Hypothalamus (tissue), 51 donors: ENCODE measurements around the gene GNG7.
"Not testable (repeated sequence)": the region's sequence is repeated elsewhere in the genome, so short reads cannot be mapped to it uniquely, and the experiment has no call there.

Source experiments
- DNase-seq, 51 donors: peaks; one replicate each; lab custom pipeline; 2025; lab: John Stamatoyannopoulos, UW

Gene GNG7

DNA sequence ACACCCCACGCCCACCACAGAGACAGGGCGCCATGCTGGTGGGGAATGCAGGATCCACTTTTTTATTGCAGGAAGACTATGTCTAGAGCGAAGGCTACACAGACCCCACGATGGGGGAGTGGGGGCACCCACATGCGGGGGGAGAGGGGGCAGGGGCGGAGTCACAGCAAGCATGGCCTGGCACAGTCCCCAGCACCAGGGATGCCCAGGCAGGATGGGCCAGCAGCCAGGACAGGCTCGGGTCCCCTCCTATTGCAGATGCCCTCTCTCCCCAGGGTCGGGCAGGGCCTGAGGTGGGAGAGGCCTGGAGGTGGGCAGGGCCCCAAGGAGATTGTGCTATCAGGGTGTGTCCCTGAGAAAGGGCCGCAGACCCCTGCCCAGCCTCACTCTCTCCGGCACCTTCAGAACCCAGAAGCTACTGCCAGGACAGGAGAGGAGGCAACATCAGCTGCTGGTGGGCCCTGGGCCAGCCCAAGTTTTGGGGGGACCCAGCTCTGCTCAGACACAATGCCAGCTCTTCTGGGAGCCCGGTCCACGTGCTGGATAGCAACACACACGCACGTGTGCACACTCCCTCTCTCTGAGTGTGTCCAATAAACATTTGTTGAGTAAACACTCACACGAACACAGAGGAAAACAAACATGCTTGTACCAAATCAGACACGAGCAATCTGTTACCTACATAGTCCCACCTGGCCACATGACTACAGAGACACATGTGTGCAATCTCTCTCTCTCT, 12.2 kb upstream of the GNG7 start:
- no peak for DNase-seq

DNA sequence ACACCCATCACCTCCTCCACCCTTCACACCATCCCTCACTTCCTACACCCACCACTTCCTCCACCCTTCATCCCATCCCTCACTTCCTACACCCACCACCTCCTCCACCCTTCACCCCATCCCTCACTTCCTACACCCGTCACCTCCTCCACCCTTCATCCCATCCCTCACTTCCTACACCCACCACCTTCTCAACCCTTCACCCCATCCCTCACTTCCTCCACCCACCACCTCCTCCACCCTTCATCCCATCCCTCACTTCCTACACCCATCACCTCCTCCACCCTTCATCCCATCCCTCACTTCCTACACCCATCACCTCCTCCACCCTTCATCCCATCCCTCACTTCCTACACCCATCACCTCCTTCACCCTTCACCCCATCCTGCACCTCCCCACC, 11.6 kb upstream of the GNG7 start:
- DNase-seq: not testable (repeated sequence)

DNA sequence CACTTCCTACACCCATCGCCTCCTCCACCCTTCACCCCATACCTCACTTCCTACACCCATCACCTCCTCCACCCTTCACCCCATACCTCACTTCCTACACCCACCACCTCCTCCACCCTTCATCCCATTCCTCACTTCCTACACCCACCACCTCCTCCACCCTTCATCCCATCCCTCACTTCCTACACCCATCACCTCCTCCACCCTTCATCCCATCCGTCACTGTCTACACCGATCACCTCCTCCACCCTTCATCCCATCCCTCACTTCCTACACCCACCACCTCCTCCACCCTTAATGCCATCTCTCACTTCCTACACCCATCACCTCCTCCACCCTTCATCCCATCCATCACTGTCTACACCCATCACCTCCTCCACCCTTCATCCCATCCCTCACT, 10.7 kb upstream of the GNG7 start:
- DNase-seq: not testable (repeated sequence)

DNA sequence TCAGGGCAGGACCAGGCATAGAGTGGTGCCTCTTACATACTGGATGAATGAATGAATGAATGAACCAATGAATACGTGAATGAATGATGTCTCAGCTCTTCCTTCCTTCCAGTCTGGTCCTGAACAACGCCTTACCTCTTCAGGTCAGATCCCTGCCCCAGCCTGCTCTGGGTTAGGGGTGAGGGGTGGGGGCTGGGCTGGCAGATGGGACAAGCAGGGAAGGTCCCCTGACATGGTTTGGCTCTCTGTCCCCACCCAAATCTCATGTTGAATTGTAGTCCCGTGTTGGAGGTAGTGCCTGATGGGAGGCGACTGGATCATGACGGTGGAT, 9.3 kb upstream of the GNG7 start:
- no peak for DNase-seq

DNA sequence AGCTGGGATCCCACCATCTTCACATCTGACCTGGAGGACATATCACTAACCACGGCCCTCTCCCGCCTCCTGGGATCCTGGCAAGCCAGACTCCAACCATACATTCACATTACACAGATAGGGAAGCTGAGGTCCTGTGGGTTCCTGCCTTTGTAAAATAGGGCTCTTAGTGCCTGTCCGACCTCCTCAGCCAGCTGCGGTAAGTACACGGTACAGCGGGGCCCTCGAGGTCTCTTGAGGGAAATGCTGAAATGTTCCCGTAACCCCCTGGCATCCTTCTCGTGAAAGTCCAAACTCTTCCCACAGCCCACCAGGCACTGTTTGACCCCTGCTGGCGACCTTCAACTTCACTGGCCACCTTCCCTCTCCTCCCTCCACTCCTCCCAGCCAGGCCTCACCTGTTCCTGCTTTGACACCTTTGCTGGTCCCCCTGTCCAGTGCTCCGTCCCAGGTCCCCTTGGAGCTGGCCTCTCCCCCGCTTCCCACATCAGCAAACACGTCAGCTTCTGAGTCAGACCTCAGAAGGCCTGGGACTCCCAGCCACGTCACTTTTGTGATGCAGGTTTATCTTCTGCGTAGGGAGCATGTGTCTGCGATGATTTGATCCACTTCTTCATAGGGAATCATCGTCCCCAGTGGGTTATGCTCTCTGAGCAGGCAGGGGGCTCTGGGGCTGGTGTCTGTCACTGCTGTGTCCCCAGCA, 8.8 kb upstream of the GNG7 start:
- no peak for DNase-seq

DNA sequence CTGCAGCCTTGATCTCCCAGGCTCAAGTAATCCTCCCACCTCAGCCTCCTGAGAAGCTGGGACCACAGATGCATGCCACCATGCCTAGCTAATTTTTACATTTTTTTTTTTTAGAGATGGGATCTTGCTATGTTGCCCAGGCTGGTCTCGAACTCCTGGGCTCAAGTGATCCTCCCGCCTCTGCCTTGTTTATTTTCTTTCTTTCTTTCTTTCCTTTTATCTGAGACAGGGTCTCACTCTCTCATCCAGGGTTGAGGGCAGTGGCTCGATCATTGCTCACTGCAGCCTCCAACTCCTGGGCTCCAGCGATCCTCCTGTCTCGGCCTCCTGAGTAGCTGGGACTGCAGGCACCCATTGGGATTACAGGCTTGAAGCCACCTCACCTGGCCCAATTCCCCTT, 3.8 kb upstream of the GNG7 start:
- no peak for DNase-seq

DNA sequence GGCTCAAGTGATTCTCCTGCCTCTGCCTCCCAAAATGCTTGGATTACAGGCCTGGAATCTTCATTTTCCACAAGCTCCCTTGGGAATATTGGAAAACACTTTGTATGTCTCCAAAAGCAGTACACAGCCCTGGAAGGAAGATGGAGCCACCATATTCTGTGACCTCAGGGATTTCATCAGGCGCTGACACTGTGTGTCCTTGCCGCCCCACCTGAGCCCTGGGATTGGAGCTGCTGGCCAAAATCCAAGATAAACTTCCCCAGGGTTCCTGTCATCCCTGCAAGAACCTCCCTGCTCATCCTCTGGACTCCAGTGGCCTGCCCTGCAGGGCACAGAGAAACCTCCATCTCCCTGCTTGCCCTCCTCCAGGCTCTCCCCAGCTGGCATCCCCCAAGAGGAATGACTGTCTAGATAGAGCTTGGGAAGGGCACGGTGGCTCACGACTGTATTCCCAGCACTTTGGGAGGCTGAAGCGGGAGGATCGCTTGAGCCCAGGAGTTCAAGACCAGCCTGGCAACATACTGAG, 1.3 kb upstream of the GNG7 start:
- no peak for DNase-seq

DNA sequence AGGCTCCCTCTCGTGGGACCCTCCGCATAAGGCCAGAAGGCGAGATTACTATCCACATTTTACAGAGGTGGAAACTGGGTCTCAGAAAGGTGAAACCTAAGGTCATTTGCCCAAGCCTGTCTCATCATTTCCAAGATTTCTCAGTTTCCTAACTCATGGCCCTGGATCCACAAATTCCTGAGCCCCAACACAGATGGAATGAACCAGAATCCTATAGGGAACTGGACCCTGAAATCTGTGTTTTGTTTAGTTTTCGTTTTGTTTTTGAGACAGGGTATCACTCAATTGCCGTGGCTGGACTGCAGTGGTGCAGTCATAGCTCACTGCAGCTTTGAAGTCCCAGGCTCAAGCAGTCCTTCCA, 563 bp upstream of the GNG7 start:
- DNase-seq: no peak

DNA sequence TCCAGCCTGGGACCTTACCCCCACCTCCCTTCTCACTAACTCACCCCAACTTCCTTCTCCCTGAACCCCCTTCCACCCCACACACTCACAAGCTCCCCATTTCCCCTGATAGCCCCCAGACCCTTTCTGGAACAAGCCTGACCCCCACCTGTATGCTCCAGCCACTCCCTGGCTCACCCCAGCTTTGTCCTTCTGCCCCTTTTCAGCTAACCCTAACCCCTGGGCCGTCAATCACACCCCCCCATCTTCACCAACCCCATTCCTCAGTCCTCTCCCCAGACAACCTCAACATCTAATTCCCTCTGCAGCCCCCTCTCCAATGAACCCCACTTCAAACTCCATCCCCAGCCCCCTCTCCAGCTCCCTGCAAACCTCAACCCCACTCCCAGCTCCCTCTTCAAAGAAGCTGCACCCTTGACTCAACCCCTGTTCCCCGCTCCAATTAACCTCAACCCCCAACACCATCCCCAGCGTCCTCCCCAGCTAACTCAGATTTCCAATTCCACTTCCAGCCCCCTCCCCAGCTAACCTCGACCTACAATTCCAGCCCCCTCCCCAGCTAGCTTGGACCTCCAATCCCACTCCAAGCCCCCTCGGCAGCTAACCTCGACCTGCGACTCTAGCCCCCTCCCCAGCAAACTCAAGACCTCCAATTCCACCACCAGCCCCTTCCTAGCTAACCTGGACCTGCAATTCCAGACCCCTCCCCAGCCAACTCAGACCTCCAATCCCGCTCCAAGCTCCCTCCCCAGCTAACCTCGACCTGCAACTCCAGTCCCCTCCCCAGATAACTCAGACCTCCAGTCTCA, 929 bp downstream of the GNG7 start:
- no peak for DNase-seq

DNA sequence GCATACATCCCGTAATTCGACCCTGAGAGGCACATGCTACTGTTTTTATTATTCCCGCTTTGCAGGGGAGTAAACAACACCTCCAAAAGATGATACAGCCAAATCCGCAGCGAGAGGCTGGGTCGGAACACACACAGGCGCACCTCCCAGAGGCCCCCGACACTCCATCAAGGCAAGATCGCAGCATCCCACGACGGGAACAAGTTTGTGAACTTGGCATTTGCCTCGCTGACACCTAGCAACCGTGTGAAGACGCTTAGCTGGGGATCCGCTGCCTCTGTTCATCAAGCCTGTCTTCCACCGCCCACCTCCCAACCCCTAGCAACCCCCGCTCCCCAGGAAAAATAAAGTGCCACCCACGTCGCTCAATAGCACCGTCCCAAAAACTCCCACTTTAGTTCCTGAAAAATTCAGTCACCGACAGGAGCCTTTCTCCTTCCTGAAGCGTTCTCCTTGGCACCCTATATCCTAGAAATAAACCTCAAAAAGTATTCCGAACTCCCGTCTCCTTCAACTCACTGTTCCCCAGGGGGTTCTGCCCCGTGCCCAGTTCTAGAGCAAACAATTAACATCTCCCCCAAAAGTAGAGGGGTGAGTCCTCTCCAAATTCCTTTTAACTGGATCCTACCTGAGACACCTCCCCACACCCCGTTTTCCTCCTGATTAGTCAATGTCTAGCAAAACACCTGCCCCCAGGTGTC, 1.7 kb downstream of the GNG7 start:
- DNase-seq: peak in 13 of 51 donors; percentile 11 to 63 (median 31)

DNA sequence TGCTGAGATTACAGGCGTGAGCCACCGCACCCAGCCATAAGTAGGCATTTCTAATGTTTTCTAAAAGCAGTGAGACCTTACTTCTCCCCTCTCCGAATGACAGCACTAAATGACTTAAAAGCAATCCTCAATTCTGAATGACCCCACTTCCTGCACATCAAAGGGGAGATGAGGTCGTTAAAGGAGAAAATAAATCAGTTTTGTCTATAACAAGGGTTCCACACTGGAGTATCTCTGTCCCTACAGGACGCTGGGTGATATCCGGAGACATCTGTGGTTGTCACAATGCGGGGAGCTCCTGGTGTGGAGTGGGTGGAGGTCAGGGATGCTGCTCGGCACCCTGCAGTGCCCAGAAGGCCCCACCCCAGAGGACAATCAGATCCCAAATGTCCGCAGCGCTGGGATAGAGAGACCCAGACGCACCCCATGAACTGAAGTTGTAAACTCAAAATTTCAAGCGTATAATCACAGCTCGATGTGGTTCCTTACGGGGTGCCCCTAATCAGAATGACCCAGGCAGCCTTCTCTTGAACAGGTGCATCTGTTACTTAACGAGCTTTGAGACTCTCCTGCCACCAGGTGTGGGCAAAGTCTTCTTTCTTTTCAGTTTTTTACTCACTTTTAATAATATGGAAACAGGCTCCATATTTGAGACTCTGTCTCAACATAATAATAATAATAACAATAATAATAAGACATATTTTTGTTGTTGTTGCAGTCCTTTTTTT, 2.9 kb downstream of the GNG7 start:
- DNase-seq: peak in 1 of 51 donors; percentile 29

DNA sequence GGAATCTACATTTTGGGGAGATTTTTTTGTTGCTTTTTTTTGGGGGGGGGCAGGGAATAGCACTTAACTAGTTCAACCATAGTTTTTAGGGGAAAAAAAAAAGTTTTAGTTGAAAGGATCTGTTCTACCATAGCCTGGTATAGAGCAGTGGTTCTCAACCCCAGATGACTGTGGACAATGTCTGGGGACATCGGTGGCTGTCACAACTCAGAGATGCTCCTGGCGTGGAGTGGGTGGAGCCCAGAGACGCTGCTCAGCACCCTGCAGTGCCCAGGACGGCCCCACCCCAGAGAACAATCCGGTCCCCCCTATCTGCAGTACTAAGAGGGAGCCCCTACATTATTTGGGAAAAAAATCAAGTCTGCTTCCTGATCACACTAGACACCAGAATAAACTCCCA, 8.3 kb downstream of the GNG7 start:
- DNase-seq: peak in 14 of 51 donors; percentile 6 to 62 (median 31)

DNA sequence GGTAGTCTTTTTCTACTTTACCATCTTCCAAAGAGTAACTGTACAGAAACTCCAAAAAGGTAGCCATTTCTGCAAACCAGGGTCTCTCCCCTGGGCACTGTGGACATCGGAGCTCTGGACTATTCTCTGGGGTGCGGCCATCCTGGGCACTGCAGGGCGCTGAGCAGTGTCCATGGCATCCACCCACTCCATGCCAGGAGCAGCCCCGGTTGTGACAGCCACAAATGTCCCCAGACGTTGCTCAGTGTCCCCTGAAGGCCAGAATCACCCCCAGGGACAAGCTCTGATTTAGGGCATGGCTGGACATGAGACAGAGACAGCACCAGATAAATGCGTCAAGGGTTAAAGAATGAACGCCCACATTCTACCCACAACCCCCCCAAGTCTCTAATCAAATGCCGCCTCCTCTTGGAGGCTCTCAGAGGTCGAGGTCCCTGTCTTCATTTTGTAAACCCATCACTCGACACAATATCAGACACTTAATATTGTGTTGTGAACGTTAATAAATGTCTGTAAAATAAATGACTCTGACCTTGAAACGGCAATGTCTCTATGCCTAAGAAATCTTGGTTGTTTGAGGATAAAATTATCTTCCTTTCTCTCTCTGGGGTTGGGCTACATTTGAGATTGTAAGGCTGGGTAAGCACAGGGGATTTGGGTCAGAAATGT, 8.9 kb downstream of the GNG7 start:
- DNase-seq: peak in 5 of 51 donors; percentile 15 to 41 (median 25)

DNA sequence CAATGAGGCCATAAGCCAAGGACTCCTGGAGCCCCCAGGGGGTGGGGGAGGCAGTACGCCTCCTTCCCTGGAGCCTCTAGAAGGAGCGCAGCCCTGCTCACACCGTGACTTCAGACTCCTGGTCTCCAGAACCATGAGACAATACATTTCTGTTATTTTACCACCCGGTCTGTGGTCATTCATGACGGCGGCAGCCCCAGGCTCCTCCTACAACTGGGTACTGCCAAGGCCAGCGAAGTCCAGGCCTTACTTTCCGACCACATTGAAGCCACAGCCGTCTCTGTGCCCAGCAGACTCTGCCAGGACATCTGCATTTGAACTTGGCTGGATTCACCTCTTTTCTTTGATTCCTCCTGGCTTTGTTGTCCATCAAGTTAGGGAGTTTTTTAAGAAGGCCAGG, 10.5 kb downstream of the GNG7 start:
- DNase-seq: peak in 45 of 51 donors; percentile 13 to 92 (median 72)

DNA sequence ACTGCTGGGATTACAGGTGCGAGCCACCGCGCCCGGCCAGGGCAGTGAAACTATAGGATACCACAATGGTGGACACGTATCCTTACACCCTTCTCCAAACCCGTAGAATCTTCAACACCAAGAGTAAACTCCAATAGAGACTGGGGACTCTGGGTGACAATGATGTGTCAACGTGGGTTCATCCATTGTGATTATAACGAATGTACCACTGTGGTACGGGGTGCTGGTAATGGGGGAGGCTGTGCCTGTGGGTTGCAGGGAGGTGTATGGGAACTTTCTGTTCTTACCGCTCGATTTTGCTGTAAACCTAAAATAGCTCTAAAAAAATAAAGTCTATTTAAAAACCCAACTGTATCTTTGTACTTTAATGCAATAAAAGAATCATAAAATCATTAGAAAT, 11.6 kb downstream of the GNG7 start:
- DNase-seq: peak in 1 of 51 donors; percentile 37

DNA sequence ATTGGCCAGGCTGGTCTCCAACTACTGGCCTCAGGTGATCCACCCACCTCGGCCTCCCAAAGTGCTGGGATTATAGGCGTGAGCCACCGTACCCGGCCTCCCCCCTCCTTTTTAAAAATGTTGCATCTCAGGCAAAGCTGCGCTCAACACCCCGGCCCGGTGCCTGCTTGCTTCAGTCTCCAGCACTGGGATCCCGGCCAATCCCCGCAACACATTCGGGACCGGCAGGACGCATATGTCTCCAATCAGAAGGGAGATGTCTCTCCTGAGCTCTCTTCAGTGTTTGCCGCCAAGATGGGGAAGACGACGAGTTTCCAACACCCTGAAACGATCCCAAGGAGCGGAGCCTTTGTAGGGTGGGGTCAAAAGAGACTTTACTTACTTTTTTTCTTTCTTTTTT, 16.1 kb downstream of the GNG7 start:
- DNase-seq: peak in 11 of 51 donors; percentile 13 to 44 (median 35)

DNA sequence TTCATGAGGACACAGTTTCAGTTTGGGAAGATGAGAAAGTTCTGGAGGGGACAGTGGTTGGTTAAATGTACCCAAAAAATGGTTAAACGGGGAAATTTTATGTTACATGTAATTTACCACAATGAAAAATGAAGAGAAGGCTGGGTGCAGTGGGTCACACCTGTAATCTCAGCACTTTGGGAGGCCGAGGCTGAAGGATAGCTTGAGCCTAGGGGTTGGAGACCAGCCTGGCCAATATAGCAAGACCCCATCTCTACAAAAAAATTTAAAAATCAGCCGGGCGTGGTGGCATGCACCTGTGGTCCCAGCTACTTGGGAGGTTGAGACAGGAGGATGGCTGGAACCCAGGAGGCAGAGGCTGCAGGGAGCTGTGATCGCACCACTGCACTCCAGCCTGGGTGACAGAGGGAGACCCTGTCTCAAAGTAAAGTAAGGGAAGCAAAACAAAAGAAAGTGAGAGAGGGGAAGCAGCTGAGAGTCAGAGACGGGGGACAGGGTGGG, 17.2 kb downstream of the GNG7 start:
- no peak for DNase-seq

DNA sequence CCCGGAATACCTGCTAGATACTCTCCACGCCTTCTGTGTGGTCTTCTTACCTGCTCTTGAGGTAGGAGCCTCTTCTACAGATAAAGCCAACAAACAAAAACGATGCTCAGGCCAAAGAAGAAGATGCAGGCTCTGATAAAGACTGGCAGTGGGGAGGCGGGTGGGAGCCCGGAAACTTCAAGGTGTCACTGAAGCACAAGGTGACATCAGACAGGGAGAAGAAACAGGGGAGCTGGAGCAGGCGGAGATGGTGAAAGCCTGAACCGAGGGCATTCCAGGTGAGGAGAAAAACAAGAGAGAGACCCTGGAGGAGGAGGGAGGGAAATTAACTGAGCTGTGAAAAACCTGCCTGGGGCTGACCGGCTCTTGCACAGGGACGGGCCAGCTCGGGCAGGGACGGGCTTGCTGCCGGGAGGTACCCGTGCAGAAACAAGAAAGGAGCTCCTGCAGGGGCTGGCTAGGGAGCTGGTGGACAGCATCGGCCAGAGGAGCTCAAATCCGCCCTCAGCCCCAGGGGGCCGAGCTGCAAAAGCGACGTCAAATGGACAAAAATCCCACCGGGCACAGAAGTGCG, 19.0 kb downstream of the GNG7 start:
- no peak for DNase-seq

DNA sequence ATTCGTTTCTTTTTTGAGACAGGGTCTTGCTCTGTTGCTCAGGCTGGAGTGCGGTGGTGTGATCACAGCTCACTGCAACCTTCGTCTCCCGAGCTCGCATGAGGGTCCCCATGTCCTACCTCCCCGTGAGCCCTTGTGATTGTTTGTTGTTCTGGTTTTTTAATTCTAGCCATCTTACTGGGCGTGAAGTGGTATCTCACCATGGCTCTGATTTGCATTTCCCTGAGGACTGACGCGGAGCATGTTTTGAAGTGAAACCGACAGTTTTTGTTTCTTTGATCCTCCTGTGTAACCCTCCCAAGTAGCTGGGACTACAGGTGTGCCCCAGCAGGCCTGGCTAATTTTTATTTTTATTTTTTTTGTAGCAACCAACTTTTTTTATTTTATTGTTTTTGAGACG, 21.7 kb downstream of the GNG7 start:
- no peak for DNase-seq
